GM21526 (cell line): ENCODE results near the gene NRG3.

ENCODE experiments used
- ATAC-seq: cut with Tn5 transposase; IDR thresholded peaks from one replicate; pipeline ENCODE4 v1.9.1; 2021; ENCODE audit warnings: moderate library complexity; ENCODE audit not compliant: unreplicated experiment, low FRiP score

The NRG3 gene

GRCh38 chr10:82075605-82076004, 200.6 kb downstream of the NRG3 start:
- no peak for ATAC-seq

DNA sequence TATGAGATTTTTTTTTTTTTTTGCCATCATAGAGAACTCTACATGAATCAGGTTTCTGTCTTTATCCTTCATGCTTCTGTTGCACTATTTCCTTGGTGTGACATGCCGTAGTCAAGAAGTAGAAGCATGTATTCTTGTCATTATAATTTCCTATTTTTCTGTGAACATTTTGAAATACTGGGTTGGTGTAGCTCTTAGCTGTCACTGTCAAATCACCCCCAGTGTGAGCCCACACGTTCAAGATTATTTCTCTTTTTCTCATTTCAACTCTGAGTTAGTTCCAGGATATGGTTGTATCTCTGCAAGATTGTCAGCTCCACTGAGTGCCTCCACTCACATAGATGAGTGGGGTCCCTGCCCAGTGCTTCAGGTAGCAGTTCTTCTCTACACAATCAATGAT, 209.5 kb downstream of the NRG3 start:
- no peak for ATAC-seq

- ATAC-seq: no peak
Observed at GRCh38 chr10:82084904-82085303, 209.9 kb downstream of the NRG3 start.

DNA sequence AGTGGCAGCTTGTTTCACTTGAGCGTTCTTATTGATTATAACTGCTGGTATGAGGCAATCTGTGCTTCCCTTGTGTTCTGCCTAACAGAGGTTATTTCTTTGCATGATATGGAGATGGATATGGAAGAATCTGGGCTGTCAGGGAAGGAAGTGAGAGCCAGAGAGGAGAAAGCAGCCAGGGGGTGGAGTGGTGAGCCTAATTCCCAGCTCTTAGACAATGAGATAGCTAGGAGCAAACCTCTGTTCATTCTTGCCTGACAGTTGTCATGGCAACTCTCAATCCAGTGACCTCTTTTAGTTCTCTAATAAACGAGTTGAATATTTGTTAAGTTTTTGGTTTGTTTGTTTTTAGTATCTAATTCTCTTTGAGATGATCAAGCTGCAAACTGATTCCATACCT, 214.3 kb downstream of the NRG3 start:
- ATAC-seq: no peak

GRCh38 chr10:82091413-82091812, 216.4 kb downstream of the NRG3 start:
- no peak for ATAC-seq

GRCh38 chr10:82092111-82092510, 217.1 kb downstream of the NRG3 start:
- ATAC-seq: no peak

DNA sequence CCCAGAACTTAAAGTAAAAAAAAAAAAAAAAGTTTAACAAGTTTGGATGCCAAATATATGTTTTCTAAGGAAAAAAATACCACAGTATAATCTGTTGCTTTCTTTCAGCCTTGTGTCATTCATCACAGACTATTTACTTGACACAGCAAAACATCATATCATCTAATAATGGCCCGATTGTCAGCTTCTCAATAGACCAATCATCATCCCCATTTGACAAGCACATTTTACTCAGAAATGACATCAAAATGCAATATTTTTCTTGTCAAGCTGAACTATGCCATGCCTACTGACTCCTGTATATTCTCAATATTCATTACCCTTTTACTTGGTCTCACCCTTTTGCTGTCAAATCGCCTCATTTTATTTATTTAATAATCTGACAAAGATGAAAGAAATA, 249.7 kb downstream of the NRG3 start:
- ATAC-seq: no peak

DNA sequence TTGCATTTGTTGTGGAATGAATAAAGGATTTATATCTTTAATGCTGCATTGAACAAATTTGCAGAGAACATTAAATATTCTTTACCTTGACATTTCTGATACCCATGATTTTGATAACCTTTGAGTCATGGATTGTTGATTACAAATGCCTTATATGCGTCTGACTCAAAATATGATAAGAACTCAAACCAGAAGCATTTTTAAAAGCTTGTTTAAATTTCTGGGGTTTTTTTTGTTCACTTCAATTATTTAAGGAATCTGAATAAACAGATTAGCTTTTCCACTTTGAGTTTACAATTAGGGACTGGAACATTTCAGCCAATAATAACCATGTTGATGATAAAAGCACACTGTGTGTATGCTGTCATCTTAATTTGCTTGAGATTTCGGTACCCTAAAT, 253.5 kb downstream of the NRG3 start:
- no peak for ATAC-seq

GRCh38 chr10:82136103-82136502, 261.1 kb downstream of the NRG3 start:
- ATAC-seq: no peak

GRCh38 chr10:82144153-82144552, 269.2 kb downstream of the NRG3 start:
- ATAC-seq: no peak

DNA sequence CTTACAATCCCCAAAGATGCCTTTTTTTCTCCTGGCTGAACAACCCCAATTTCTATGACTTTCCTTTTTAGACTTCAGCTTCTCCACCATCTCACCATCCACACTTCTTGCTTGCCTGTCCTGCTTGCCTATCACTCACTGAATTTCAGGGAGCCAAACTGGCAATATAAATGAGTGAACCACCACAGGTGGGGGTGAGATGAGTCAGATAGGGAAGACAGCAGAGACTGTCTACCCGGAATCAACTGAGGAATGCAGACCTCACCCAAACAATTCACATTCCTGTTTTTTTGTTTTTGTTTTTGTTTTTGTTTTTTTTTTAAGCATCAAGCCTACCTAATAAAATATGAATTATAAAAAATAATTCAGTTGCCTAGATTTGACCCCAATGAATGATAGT, 273.8 kb downstream of the NRG3 start:
- ATAC-seq: no peak

DNA sequence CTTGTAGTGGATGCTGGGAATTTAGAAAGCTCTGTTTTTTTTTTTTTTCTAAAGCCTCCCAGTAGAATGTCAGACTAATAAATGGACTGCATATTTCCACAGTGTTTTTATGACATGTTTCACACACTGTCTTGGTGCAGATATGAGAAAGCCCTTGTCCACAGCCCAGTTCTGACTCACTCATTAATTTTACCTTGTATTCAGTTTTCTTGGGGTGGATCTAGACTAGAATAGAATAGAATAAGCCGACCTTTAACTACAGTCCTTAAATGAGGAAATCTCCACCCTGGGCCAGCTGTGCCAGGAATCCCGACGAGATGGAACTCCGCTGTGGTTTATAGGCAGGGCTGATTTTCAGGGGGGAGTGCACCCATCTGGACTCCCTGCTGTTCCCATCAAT, 274.7 kb downstream of the NRG3 start:
- ATAC-seq: no peak

- no peak for ATAC-seq
Observed at GRCh38 chr10:82150123-82150900, 275.3 kb downstream of the NRG3 start.

- no peak for ATAC-seq
Observed at GRCh38 chr10:82160307-82160706, 285.3 kb downstream of the NRG3 start.

DNA sequence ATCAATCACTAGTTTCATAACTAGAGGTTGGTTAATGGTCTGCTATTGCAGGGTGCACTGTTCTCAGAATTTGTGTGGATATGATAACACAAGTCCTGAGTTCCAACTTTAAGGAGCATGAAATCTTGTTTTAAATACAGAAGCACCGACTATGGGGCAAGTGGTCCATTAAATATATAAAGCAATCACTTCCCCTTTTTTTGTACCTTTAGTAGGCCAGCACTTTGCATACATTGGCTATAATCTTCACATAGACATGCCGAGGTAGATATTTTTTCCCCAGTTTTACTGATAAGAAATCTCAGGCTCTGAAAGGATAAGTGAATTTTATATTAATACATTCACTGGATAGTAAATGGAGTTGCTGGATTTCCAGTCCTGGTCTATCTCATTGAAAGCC, 286.3 kb downstream of the NRG3 start:
- no peak for ATAC-seq

DNA sequence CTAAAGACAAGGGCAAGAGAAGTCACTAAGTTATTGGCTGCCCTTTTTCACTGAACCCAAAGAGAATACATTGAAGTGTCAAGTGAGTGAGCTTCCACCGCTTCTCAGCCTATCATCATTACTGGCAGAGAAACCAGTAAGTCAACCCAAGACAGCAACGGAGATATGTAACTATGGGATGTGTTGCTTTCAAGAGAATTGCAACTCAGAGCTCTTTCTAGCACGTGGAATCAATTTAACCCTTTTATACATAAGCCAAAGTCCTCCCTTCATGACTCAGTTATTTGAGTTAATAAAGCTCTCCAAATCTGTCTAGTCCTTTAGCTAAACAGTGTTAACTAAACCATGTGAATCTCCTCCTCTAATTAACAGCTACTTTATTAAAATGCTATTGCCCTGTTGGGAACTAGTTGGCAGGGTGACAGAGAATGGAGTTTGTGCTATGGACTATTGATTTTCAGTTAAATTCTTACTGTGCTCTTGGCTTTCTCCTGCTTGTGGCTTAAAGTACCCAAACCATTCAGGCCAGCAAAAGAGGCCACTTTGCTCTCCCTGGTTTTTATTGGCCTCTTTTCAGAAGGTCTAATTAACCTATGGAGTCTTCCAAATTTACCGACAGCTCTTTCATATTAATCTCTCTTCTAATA, 287.7 kb downstream of the NRG3 start:
- no peak for ATAC-seq

- no peak for ATAC-seq
Observed at GRCh38 chr10:82171899-82172298, 296.9 kb downstream of the NRG3 start.

DNA sequence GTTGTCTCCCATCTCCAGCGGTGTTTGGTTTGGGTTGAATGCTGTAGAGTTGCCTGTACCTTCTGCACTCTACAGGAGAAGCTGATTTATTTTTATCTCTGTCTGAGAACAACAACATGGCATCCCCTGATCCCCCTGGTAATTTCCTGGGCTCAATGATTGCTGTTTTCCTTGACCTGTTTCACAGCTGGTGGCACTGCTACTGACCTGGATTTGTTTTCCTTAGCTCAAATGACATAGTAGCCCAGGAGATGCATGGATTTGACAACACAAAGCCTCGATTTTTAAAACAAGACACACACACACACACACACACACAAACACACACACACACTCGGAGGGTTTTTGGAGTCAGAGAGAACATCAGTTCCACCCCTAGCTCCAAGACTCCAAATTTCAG, 301.6 kb downstream of the NRG3 start:
- no peak for ATAC-seq

DNA sequence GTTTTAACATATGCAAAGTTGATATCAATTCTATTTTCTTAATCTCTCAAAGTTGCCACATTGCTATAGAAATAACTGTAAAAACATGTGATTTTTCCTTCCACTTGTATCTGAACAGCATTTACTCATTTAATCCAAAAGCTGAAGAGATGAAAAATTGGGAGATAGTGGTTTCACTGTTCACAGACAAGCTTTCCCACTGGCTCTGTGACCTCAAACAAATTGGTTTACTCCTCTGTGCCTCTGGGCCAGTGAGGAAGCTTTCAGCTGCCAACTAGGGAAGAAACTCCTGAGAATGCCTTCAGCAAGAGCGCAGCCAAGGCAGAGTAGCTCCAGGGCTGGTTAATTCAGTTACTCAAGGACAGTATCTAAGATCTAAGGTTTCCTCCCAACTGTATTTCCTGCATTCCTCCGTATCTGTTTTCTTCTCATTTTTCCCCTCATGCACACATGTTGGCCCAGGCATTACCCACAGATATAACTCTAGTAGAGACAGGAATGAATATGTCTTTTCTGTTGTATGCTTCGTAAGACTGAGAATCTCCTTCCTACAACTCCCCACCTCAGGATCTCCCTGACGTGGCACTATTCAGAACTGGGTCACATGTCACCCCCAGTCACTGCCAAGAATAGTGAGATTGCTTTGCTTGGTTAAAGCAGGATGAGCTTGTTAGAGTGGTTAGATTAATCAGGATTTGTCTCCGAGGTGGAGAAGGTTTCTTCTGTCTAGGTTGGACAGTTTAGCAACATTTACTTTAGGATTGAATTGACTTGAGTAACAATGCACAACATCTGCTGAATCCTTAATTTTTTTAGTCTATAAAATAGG, 315.7 kb downstream of the NRG3 start:
- no peak for ATAC-seq

DNA sequence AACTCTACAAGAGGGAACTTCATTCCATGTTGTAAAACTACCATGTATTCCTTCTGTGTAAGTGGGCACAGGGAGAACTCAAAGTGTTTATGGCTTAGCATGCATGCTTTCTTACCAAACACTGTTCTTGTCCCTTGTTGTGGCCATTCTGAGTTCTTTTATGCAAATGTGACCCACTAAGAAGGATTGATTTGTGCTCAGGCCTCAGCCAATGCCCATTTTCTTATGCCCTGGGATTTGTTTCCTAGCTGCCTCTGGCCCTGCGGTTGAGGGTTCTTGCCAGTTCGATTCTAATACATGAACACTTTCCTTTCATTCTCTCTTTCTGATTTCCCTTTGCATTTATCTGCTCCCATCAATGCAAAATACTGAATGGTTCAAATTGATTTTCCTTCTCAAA, 316.7 kb downstream of the NRG3 start:
- no peak for ATAC-seq

DNA sequence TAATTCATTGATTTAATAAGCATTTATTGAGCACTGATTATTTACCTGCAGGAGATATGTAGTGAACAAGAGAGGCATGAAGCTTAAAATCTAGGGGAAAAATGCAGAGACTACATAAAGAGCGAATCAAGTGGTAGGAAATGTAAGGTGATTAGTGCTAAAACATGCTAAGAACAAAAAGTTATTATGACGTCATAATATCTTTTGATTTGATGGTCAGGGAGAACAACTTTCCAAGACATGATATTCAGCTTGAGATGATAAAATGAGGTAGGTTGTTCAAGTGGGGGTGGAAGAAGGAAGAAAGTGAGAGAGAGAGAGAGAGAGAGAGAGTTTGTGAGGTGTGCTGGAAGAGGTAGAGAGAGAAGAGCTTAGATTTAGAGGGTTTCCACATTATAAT, 317.7 kb downstream of the NRG3 start:
- no peak for ATAC-seq

DNA sequence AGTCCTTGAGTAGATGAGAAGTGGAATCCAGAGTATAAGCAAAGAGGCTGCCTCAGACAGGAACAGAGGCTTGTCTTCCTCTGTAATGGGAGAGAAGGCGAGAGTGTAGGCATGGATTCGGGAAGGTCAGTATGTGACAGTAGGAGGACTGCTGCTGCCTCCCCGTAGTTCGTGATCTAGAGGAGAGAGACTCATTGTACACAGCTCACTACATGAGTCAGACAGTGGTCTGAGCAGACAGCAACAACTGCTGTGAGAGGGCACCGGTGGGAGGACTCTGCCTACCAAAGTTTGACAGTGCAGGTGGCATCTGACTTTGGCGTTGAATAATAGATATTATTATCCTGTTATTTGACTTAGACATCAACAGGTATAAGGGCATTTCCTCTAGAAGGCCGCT, 319.4 kb downstream of the NRG3 start:
- no peak for ATAC-seq
